BJ (cell line): ENCODE measurements around the gene GRIN3B. TPM values are rescaled to one million over a fixed set of nuclear protein-coding genes. Genes with fewer than 3 reads are reported as not detected.

Source experiments
- CTCF ChIA-PET: fragments of 350-600 bp; formaldehyde crosslinking; extraction: SDS; loops from one replicate; lab custom pipeline; 2021; ENCODE audit warnings: antibody characterized with exemption, inconsistent platforms; lab: Yijun Ruan, JAX
- POLR2A ChIA-PET: fragments of 300-600 bp; sonication (Branson Sonifier 250); formaldehyde crosslinking; extraction: SDS; loops from one replicate; lab custom pipeline; 2021; ENCODE audit warnings: antibody characterized with exemption; lab: Charles Lee
- DNase-seq: peaks from one replicate; pipeline ENCODE4 v3.0.0-alpha.2; 2011; ENCODE audit warnings: low read depth
- H3K27me3 ChIP-seq: 2 replicates; pipeline ENCODE4 v1.6.0; 2011; ENCODE audit warnings: low read length; ENCODE audit not compliant: control insufficient read depth, insufficient read depth
- H3K36me3 ChIP-seq: 2 replicates; pipeline ENCODE4 v1.5.1; 2011; ENCODE audit warnings: low read length; ENCODE audit not compliant: control insufficient read depth, insufficient read depth
- H3K4me3 ChIP-seq: 2 replicates; pipeline ENCODE4 v1.5.1; 2011; ENCODE audit warnings: low read depth, mild to moderate bottlenecking, control low read depth, low read length
- polyA plus RNA-seq: library from polyadenylated mRNA; depleted of rRNA; stranded (reverse); fragments of >200 nt; gene quantifications from 2 replicates; pipeline ENCODE4 v1.2.3, GENCODE V29; 2011
- TF ChIP-seq, protein P1 (sequence below): IDR thresholded peaks from 2 replicates; pipeline ENCODE4 v1.5.1; 2011; ENCODE audit warnings: low read depth, mild to moderate bottlenecking, control low read depth, inconsistent platforms, low read length, moderate library complexity; ENCODE audit not compliant: insufficient read depth

GRIN3B gene
- polyA plus RNA-seq, 1 experiment = 0.32 TPM

- no peak for DNase-seq
- Histone ChIP-seq H3K27me3 (no peaks in the 10 kb centered on the region), H3K36me3 (peaks cover 25% of the 10 kb centered on the region), H3K4me3 (no peak overlapping the region)
- ChIA-PET POLR2A (no interaction called here), CTCF (no interaction called here)
- TF ChIP-seq, protein P1, sequence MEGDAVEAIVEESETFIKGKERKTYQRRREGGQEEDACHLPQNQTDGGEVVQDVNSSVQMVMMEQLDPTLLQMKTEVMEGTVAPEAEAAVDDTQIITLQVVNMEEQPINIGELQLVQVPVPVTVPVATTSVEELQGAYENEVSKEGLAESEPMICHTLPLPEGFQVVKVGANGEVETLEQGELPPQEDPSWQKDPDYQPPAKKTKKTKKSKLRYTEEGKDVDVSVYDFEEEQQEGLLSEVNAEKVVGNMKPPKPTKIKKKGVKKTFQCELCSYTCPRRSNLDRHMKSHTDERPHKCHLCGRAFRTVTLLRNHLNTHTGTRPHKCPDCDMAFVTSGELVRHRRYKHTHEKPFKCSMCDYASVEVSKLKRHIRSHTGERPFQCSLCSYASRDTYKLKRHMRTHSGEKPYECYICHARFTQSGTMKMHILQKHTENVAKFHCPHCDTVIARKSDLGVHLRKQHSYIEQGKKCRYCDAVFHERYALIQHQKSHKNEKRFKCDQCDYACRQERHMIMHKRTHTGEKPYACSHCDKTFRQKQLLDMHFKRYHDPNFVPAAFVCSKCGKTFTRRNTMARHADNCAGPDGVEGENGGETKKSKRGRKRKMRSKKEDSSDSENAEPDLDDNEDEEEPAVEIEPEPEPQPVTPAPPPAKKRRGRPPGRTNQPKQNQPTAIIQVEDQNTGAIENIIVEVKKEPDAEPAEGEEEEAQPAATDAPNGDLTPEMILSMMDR = no peak
Measured at GRCh38 chr19:974564-975257, 25.5 kb upstream of the GRIN3B start.

DNA sequence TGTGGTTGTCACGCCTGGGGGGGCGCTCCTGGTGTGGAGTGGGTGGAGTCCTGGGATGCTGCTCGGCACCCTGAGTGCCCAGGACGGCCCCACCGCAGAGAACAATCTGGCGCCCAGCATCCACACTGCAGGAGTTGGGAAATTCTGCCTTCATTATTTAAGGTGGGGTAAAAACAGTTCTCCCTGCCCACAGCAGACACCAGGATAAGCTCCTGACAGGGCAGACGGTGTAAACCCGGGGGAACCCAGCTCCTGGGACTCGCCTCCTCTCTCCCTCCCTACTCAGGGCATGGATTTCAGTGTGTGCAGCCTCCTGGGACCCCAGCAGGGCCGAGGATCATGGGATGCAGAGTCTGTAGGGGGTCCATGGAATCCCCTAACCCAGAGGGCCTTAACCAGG lies 23.7 kb upstream of the GRIN3B start:
- TF ChIP-seq, protein P1 = no peak
- Histone ChIP-seq H3K36me3 (peaks cover 16% of the 10 kb centered on the region), H3K27me3 (no peaks in the 10 kb centered on the region), H3K4me3 (no peak overlapping the region)
- no peak for DNase-seq
- CTCF ChIA-PET = interaction anchor here (1.0 to 2.6 kb wide), 3 partner anchors 40 to 53 kb away, joined by 3 to 10 read pairs (median 3); no protein-coding TSS in a partner anchor
- POLR2A ChIA-PET = no interaction called here

DNA sequence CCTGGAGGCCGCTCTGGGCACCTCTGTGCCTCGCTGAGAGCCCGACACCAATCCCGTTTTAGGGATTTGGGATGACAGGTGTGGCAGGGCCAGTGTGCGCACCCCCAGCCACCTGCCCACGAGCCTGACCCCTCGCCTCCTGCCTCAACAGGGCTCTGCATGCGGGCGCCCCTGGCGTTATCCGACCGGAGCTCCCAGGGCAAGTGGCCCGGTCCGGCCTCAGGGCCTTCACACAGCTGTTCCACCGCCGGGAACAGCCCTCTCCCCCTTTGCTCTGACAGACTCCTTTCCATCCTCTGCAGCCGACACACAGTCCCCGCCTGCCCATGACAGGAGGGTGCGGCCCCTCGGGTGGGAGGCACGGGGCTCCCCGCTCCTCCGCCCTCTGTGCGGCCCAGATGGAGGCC lies 23.2 kb upstream of the GRIN3B start:
- TF ChIP-seq, protein P1 = no peak
- CTCF ChIA-PET = interaction anchor here (1.0 to 2.6 kb wide), 2 partner anchors 43 to 54 kb away, joined by 3 to 10 read pairs; no protein-coding TSS in a partner anchor
- H3K4me3 ChIP-seq = no peak overlapping the region
- POLR2A ChIA-PET = no interaction called here
- peaks cover 16% of the 10 kb centered on the region for H3K36me3 ChIP-seq
- no peak for DNase-seq
- H3K27me3 ChIP-seq = no peaks in the 10 kb centered on the region

DNA sequence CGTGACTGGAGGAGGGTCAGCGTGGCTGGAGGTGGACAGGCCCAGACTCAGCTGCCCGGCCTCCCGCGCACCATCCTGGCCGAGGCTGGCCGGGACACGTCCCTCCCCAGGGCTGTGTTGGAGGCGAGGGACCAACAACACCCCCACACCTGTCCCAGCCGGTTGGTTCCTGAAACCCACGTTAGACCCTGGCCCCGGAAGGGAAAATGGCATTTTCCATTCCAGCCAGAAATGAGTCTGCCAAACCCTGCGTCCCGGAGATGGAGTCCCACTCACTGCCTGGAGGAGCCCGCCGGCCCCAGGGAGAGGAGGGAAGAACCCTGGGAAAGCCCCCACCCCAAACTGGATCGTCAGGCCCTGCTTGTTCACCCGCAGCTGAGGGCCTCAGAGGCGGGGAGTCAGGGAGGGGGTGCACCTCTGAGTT lies 20.9 kb upstream of the GRIN3B start:
- Histone ChIP-seq H3K36me3 (peaks cover 6% of the 10 kb centered on the region; the same call in 1 of the 2 replicates), H3K27me3 (no peaks in the 10 kb centered on the region), H3K4me3 (no peak overlapping the region)
- ChIA-PET POLR2A (no interaction called here), CTCF (no interaction called here)
- DNase-seq = no peak
- TF ChIP-seq, protein P1 = no peak

- CTCF ChIA-PET = interaction anchor here (0.6 to 7.8 kb wide), 5 partner anchors 13 to 258 kb away, joined by 3 to 102 read pairs (median 3); no protein-coding TSS in a partner anchor
- Histone ChIP-seq H3K36me3 (peaks cover 3% of the 10 kb centered on the region; the same call in 1 of the 2 replicates), H3K4me3 (no peak overlapping the region), H3K27me3 (no peaks in the 10 kb centered on the region)
- POLR2A ChIA-PET = no interaction called here
- TF ChIP-seq, protein P1 = no peak
- no peak for DNase-seq
Measured at GRCh38 chr19:980133-980998, 19.9 kb upstream of the GRIN3B start.
